Neural cell (in vitro differentiated cells): ENCODE results near the gene RABGAP1L. TPM values are rescaled to one million over a fixed set of nuclear protein-coding genes. Genes with fewer than 3 reads are reported as not detected.

Experiments
- H2AFZ ChIP-seq: fragments of 200-600, 300-800 bp; sonication (generic), shearing (Covaris generic); 2 replicates; pipeline ENCODE4 v1.6.0; 2014; ENCODE audit warnings: low read depth, mild to moderate bottlenecking, antibody characterized with exemption, low read length, moderate library complexity
- H3F3A ChIP-seq: fragments of 200-600 bp; shearing (Covaris generic); 2 replicates; pipeline ENCODE4 v1.6.1; 2016; ENCODE audit warnings: mild to moderate bottlenecking, moderate library complexity, mixed read lengths, antibody characterized with exemption, low read length; ENCODE audit not compliant: insufficient read depth, poor library complexity, severe bottlenecking
- H3K27ac ChIP-seq: fragments of 200-600, 300-800 bp; sonication (generic), shearing (Covaris generic); 2 replicates; pipeline ENCODE4 v1.5.1; 2014; ENCODE audit warnings: mild to moderate bottlenecking, low read length, moderate library complexity
- H3K27me3 ChIP-seq: fragments of 300-800, 200-600 bp; sonication (generic), shearing (Covaris generic); 2 replicates; pipeline ENCODE4 v1.6.0; 2014; ENCODE audit warnings: mild to moderate bottlenecking, low read depth, low read length, moderate library complexity; ENCODE audit not compliant: insufficient read depth
- H3K36me3 ChIP-seq: fragments of 300-800, 200-600 bp; sonication (generic), shearing (Covaris generic); 2 replicates; pipeline ENCODE4 v1.5.1; 2014; ENCODE audit warnings: mild to moderate bottlenecking, antibody characterized with exemption, low read length, moderate library complexity; ENCODE audit not compliant: insufficient read depth
- H3K4me2 ChIP-seq: fragments of 300-800, 200-600 bp; sonication (generic), shearing (Covaris generic); 2 replicates; pipeline ENCODE4 v1.6.0; 2014; ENCODE audit warnings: mild to moderate bottlenecking, low read length
- H3K4me3 ChIP-seq: fragments of 300-800, 200-600 bp; sonication (generic), shearing (Covaris generic); 2 replicates; pipeline ENCODE4 v1.5.1; 2014; ENCODE audit warnings: mild to moderate bottlenecking, low read length, moderate library complexity
- H3K79me2 ChIP-seq: fragments of 200-600 bp; shearing (Covaris generic); replicated peaks from 2 replicates; pipeline ENCODE4 v1.6.0; 2014; ENCODE audit warnings: mild to moderate bottlenecking, low read length, moderate library complexity; ENCODE audit not compliant: insufficient read depth
- H3K9ac ChIP-seq: fragments of 300-800, 200-600 bp; sonication (generic), shearing (Covaris generic); 2 replicates; pipeline ENCODE4 v1.6.1; 2016; ENCODE audit warnings: mild to moderate bottlenecking, low read length, mixed read lengths
- H3K9me2 ChIP-seq: fragments of 200-600 bp; shearing (Covaris generic); 2 replicates; pipeline ENCODE4 v1.6.1; 2016; ENCODE audit warnings: mild to moderate bottlenecking, low read length, mixed read lengths; ENCODE audit not compliant: insufficient read depth
- H3K9me3 ChIP-seq: fragments of 200-600, 300-800 bp; sonication (generic), shearing (Covaris generic); 2 replicates; pipeline ENCODE4 v1.6.1; 2016; ENCODE audit warnings: mild to moderate bottlenecking, mixed run types, low read length, moderate library complexity, mixed read lengths
- H4K20me1 ChIP-seq: fragments of 200-600 bp; shearing (Covaris generic); 2 replicates; pipeline ENCODE4 v1.6.1; 2016; ENCODE audit warnings: mild to moderate bottlenecking, mixed run types; ENCODE audit not compliant: insufficient read depth
- CTCF ChIP-seq: fragments of 450-650 bp; IDR thresholded peaks from 2 replicates; pipeline ENCODE4 v1.5.1; 2014; ENCODE audit warnings: antibody characterized with exemption, mild to moderate bottlenecking, moderate library complexity; ENCODE audit not compliant: poor library complexity, severe bottlenecking
- EZH2 ChIP-seq: fragments of 200-600, 300-800 bp; shearing (Covaris generic), sonication (generic); IDR thresholded peaks from 2 replicates; pipeline ENCODE4 v1.6.1; 2014; ENCODE audit warnings: antibody characterized with exemption, low read length, borderline replicate concordance, mild to moderate bottlenecking; ENCODE audit not compliant: insufficient read depth, poor library complexity, severe bottlenecking
- MXI1 ChIP-seq: fragments of 450-650 bp; conservative IDR thresholded peaks from 2 replicates; pipeline ENCODE4 v1.6.1; 2014; ENCODE audit warnings: antibody characterized with exemption, mild to moderate bottlenecking; ENCODE audit not compliant: poor library complexity, severe bottlenecking
- POLR2AphosphoS5 ChIP-seq: IDR thresholded peaks from 2 replicates; pipeline ENCODE4 v1.6.1; 2012
- RAD21 ChIP-seq: fragments of 450-650 bp; conservative IDR thresholded peaks from 2 replicates; pipeline ENCODE4 v1.6.1; 2014; ENCODE audit warnings: antibody characterized with exemption, mild to moderate bottlenecking, moderate library complexity
- REST ChIP-seq: IDR thresholded peaks from 2 replicates; pipeline ENCODE4 v1.6.1; 2012; ENCODE audit warnings: borderline replicate concordance
- SMC3 ChIP-seq: fragments of 450-650 bp; conservative IDR thresholded peaks from 2 replicates; pipeline ENCODE4 v1.6.1; 2014; ENCODE audit warnings: antibody characterized with exemption, mild to moderate bottlenecking, moderate library complexity; ENCODE audit not compliant: poor library complexity
- TAF1 ChIP-seq: IDR thresholded peaks from 2 replicates; pipeline ENCODE4 v1.6.1; 2012; ENCODE audit warnings: low read depth
- polyA plus RNA-seq: library from polyadenylated mRNA; depleted of rRNA; stranded (reverse); fragments of >200 nt; gene quantifications from 2 replicates; pipeline ENCODE4 v1.2.3, GENCODE V29; 2014

RABGAP1L gene
- polyA plus RNA-seq, 1 donor from 2014 or later = 32.2 TPM

- Histone ChIP-seq H3K79me2 (no peaks in the 10 kb centered on the region), H3K9me2 (no peaks in the 10 kb centered on the region), H3K9ac (no peak overlapping the region), H3F3A (no peaks in the 10 kb centered on the region), H2AFZ (no peak overlapping the region), H3K27ac (no peak overlapping the region), H3K4me3 (no peak overlapping the region), H3K36me3 (peaks cover 7% of the 10 kb centered on the region), H3K27me3 (no peaks in the 10 kb centered on the region), H4K20me1 (no peaks in the 10 kb centered on the region), H3K4me2 (no peak overlapping the region), H3K9me3 (no peaks in the 10 kb centered on the region)
- no peak for TF ChIP-seq CTCF
- TF ChIP-seq POLR2AphosphoS5 = no peak
- no peak for TF ChIP-seq REST
- TF ChIP-seq TAF1 = no peak
- TF ChIP-seq RAD21 = no peak
- TF ChIP-seq EZH2 = no peak
- TF ChIP-seq MXI1 = no peak
- TF ChIP-seq SMC3 = no peak
Observed at GRCh38 chr1:174966008-174966572, 806.8 kb downstream of the RABGAP1L start.

GRCh38 chr1:174967845-174968705, 808.8 kb downstream of the RABGAP1L start:
- H3K27me3 ChIP-seq = no peaks in the 10 kb centered on the region
- no peak overlapping the region for H3K4me2 ChIP-seq

More at GRCh38 chr1:174967845-174968705, 808.8 kb downstream of the RABGAP1L start:
- Histone ChIP-seq H2AFZ (no peak overlapping the region), H3K9ac (no peak overlapping the region), H3K9me3 (no peaks in the 10 kb centered on the region), H3K36me3 (peaks cover 7% of the 10 kb centered on the region), H3K79me2 (no peaks in the 10 kb centered on the region), H3K9me2 (no peaks in the 10 kb centered on the region), H4K20me1 (no peaks in the 10 kb centered on the region), H3K27ac (no peak overlapping the region), H3K4me3 (no peak overlapping the region), H3F3A (no peaks in the 10 kb centered on the region)
- TF ChIP-seq SMC3 (no peak), TAF1 (no peak), CTCF (no peak), MXI1 (no peak), EZH2 (no peak), RAD21 (no peak), POLR2AphosphoS5 (no peak)
